Choroid plexus epithelial cell (primary cell): ENCODE data around the gene PPP1R3G.

Experiments
- DNase-seq: peaks from one replicate; pipeline ENCODE4 v3.0.0-alpha.2; 2010; ENCODE audit warnings: low read depth
- H3K4me3 ChIP-seq: 2 replicates; pipeline ENCODE4 v1.5.1; 2011; ENCODE audit warnings: low read depth, mild to moderate bottlenecking, control low read depth, low read length, moderate library complexity
- CTCF ChIP-seq: conservative IDR thresholded peaks from 2 replicates; pipeline ENCODE4 v1.5.1; 2011; ENCODE audit warnings: low read depth, mild to moderate bottlenecking, control low read depth, inconsistent platforms, low read length, moderate library complexity

PPP1R3G gene

GRCh38 chr6:5085648-5086293 lies 630 bp downstream of the PPP1R3G start:
- DNase-seq, result peak; percentile 36
- no peak for TF ChIP-seq CTCF

GRCh38 chr6:5086294-5086890 lies 1.3 kb downstream of the PPP1R3G start:
- peak overlapping the region; percentile 60 for H3K4me3 ChIP-seq
- no peak for TF ChIP-seq CTCF
- DNase-seq, result peak; percentile 13

More at GRCh38 chr6:5085648-5086293, 630 bp downstream of the PPP1R3G start:
- H3K4me3 ChIP-seq, result peak overlapping the region; percentile 60

DNA sequence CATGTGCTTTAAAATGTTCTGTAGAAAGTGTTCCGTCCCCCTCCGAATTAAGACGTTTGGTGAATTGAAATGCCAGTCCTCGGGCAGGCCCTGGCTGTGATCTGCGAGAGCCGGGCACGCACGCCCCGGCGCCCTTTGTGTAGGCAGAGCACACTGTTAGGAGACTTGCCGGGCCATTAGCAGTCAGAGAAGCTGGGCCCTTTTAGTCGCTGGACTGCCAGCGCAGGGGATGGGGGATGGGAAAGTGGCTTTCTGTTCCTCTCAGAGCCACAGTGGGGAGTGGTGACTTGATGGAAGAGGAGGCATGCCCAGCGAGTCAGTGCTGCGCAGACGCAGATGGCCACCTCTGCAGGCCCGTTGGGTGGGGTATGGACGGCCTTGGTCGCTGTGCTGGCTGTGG lies 2.2 kb downstream of the PPP1R3G start:
- no peak for TF ChIP-seq CTCF
- DNase-seq, result no peak

DNA sequence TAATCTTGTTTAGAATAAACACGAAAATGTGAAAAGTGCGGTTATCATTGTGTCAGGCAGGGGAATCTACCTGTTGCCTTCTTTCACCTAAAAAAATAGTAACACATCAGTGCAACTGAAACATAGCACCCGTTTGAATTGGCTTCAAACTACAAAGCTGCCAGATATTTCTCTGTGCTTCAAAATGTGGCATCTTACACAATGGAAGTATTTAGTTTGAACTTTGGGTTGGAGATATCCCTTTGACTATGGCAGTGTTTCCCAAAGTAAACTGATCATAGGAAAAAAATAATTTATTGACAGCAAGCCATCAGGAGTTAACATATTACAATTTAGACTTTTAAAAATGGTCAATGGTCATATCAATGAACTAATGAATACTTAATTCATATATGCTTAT lies 3.6 kb downstream of the PPP1R3G start:
- DNase-seq, result no peak
- no peak for TF ChIP-seq CTCF
- H3K4me3 ChIP-seq, result no peak overlapping the region

More for the DNA sequence above, 2.2 kb downstream of the PPP1R3G start:
- no peak overlapping the region for H3K4me3 ChIP-seq

DNA sequence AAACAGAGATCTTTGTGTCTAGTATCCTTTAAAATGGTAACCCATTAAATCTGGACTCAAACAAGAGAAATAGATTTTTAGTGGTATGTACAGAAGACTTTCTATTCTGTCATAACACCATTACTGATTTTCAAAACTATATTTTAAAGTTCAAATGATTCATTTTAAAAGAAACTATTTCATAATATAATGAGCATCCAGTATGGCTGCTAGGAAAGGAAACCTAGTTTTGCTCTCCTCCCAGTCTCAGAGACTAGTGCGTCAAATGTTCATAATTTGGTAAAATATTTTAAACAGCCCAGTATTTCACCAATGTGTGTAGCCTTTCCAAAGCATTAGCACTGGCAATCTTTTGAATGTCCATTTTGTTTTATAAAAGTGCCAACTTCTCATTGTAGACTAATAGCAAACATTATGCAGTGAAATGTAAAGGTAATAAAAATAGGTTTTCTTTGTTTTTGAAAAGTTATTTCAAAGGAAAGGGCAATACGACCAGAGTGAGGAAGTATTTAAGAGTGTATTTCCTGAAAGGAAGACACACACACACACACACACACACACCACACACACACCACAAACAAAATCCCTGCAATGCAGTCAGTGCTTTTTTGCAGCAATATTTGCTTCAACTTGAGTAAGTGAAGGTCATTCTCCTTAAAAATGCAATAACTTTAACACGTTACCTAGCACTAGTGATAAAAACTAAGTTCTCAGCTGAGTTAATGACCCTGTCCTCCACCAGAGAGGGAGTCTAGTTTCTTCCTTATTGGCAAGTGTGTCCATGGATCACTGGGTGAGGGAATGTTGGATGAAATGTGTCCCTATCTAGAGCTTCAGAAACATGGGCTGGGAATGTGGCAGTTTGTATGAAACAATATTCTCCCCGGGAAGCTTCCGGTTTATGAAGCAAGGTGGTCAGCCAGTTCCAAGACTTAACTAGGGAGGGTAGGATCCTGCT lies 4.6 kb downstream of the PPP1R3G start:
- TF ChIP-seq CTCF, result no peak
- H3K4me3 ChIP-seq, result no peak overlapping the region
- DNase-seq, result no peak

DNA sequence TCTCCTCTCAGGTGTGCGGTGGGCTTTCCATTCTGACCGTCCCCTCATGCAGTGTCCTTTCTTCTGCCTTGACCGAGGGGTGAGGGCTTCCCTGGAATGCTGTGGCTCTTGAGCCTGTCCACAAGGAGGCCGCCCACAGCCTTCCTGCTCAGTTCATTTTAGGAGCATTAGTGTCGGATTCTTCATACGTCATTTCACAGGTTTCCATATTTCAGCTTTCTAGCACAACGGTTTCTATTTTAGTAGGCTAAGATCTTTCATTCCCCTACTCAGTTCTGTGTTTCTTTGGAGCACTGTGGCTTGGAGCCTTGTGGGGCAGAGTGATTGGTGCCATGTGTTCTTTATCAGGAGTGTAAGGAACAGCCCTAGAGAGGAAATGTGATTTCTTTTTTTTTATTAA lies 5.5 kb downstream of the PPP1R3G start:
- no peak for TF ChIP-seq CTCF
- DNase-seq, result no peak
- no peak overlapping the region for H3K4me3 ChIP-seq
